GM18511 (cell line): ENCODE results near the gene BNIP1.
"Not testable (repeated sequence)": the region's sequence is repeated elsewhere in the genome, so short reads cannot be mapped to it uniquely, and the experiment has no call there.

Experiments
- ATAC-seq: cut with Tn5 transposase; IDR thresholded peaks from one replicate; pipeline ENCODE4 v1.9.1; 2021; ENCODE audit warnings: mild to moderate bottlenecking, moderate library complexity; ENCODE audit not compliant: unreplicated experiment

BNIP1 gene, protein sequence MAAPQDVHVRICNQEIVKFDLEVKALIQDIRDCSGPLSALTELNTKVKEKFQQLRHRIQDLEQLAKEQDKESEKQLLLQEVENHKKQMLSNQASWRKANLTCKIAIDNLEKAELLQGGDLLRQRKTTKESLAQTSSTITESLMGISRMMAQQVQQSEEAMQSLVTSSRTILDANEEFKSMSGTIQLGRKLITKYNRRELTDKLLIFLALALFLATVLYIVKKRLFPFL

DNA sequence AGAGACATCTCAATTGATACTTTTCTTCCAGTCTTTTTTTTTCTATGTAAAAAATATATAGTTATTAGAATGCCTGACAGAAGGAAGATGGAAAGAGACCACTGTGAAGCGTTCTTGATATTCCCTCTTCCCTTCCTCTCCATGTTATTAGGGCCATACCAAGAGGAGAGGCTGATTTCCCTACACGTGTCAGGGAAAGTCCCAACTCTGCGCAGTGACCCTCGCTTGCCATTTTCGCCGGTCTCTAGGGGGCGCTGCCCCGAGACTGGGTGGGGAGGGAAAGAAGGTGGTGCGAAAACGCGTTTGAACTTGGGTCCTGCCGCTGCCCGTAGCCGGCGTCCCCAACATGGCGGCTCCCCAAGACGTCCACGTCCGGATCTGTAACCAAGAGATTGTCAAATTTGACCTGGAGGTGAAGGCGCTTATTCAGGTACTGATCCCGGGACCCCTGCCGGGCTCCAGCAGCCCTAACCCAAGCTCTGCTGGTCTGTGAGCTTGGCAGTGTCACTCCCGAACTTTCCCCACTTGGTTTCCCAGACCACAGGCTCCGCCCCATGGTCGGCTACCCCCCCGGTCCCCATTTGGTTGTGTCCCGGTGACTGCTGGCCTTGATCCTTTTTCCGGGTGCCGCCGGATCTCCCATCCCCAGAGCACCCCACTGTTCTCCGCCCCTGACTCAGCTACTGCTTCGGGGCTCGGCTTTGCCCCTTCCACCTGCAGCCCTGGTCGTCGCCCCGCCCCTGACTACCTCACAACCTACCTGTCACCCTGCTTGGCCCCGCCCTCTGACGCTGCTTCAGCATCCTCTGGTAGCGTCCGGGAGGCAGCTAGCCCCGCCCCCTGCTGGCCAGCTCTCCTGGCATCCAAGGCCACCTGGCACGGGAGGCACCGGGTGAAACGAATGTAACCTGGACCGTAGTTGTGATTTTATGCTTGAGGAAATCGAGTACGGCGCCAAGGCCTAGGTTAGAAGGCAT, at the start of gene BNIP1:
TSS of gene BNIP1 (plus strand) at position 332 of the 977 bp plus-strand sequence. CDS start at position 347, 15 bp downstream.
- ATAC-seq = peak; percentile 92

DNA sequence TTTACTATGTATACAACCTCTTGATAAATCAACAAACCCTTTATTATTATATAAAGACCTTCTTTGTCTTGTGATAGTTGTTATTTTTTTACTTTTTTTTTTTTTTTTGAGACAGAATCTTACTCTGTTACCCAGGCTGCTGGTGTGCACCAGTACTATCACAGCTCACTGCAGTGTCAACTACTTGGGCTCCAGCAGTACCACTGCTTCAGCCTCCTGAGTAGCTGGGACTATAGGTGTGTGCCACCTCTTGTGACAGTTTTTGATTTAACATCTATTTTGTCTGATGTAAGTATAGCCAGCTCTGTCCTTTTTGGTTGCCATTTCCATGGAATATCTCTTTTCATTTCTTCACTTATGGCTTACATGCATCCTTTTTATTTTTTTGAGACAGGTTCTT, 45.5 kb upstream of the BNIP1 start:
- ATAC-seq = no peak

DNA sequence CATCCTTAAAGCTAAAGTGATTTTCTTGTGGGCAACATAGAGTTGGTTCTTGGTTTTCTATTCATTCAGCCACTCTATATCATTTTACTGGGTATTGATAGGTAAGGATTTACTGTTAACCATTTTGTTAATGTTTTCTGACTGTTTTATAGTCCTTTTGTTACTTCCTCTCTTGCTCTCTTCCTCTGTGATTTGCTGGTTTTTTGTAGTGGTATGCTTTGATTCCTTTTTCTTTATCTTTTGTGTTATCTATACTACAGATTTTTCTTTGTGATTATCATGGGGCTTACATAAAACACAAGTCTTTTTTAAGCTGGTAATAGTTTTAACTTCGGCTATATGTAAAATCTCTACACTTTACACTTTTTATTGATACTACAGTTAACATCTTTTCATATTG, 44.9 kb upstream of the BNIP1 start:
- no peak for ATAC-seq

DNA sequence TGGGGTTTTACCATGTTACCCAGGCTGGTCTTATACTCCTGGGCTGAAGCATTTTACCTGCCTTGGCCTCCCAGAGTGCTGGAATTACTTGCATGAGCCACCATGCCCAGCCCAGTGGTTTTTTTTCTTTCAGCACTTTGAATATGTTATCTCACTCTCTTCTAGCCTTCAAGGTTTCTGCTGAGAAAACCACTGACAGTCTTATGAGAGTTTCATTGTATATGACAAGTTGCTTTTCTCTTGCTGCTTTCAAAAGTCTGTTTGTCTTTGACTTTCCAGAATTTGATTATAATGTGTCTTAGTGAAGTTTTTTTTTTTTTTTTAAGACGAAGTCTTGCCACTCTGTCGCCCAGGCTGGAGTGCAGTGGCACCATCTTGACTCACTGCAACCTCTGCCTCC, 43.1 kb upstream of the BNIP1 start:
- no peak for ATAC-seq

DNA sequence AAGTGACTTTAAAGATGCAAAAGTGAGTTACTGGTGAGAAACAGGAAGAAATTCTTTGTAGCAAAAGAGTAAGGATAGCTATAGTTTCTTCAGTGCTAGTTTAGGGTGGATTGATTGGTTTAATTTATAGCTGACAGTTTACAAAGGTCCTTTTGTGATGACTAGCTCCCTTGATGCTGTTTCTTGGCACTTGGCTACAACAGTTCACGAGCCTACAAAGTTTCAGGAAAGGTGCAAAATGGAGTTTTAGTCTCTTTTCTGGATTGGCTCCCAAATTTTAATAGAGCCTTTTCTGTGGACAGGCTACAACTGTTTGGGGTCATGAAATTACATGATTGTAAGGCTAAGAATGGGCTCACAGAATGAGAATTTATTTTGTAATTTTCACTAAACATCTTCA, 40.9 kb upstream of the BNIP1 start:
- no peak for ATAC-seq

DNA sequence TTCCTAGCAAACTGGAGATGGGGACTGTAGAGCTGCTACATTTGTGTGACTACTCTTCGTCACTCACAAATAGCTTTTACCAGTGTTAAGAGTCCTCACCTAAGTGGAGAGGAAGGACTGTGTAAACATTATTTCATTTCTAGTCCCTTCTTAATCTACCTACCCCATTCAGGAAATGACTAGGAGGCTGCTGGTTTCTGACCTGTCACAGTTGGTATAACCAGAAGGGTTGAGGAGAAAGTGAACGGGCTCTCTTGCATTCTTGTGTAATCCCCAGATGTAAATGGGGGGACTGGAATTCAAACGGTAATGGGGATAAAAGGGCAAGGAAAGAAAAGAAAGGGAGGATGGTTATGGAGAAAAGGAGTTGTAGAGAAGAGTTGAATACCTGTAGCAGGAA, 35.4 kb upstream of the BNIP1 start:
- no peak for ATAC-seq

DNA sequence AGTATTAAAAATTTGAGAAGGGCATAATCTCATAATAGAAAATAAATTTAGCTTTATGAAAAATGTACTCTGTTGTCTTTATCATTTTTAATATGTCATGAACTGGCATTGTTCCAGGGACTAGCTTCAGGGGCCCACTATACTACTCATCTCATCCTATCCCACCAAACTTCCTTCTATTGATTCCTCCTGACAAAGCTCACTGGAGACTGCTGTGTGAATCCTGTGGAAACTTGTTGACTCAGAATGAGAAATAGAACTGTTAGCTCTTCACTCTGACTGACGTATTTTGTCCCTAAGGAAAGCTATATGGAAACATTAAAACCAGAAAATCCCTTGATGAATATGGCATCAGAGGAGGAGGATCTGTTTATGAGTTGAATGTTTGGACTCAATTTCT, 29.8 kb upstream of the BNIP1 start:
- ATAC-seq = no peak

DNA sequence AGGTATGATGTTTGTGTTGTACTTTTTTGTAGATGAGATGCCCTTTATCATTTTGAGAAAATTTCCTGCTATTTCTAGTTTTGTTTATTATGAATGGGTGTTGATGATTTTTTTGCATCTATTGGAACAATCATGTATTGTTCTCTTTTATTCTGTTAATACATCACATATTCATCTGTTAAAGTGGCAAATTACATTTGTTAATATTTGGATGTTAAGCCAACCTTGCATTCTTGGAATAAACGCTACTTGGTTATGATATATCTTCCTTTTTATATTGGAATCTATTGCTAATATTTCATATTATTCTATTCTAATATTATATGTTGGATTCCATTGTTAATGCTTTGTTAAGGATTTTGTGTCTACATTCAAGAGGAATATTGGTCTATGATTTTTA, 24.6 kb upstream of the BNIP1 start:
- no peak for ATAC-seq

DNA sequence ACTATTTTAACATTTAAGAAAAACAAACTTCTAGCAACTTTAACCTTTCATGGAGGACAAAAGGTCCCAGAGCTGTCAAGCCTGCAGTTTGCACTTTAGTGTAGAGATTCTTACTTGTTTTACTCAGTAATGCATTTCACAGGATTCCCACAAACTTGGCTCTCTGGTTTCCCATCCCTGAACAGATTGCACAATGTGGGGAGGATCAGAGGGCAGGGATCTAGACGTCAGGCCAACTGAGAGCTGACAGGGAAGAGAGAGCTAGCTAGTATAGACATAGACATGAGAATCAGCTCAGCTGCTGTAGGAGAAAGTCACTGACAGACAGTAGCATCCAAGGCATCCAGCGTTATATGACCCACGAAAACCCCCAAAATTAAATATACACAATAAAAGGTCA, 20.9 kb upstream of the BNIP1 start:
- ATAC-seq = no peak

DNA sequence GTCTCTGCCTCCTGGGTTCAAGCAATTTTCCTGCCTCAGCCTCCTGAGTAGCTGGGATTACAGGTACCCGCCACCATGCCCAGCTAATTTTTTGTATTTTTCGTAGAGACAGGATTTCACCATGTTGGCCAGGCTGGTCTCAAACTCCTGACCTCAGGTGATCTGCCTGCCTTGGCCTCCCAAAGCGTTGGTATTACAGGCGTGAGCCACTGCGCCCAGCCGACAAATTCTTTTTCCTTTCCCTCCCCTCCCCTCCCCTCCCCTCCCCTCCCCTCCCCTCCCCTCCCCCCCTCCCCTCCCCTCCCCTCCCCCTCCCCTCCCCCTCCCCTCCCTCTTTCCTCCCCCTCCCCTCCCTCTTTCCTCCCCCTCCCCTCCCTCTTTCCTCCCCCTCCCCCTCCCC, 12.2 kb upstream of the BNIP1 start:
- ATAC-seq = not testable (repeated sequence)

DNA sequence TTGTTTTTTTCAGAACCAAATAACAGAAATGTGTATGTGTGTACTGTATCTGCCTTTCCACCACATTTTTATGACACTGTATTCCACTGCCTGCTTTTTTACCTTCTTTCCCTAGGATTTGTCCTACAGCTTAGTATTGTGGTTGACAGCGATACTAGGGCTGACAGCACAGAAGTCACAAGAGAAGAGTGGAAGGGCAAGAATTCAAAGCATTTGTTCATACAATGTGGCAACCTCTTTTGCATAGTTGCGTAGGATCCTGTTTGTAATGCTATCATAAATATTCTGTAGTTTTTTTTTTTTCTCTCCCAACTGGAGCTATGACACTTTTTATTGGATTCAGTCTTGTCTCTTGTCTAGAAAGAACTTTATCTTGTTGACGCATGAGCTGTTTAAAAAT, 5.6 kb upstream of the BNIP1 start:
- no peak for ATAC-seq

DNA sequence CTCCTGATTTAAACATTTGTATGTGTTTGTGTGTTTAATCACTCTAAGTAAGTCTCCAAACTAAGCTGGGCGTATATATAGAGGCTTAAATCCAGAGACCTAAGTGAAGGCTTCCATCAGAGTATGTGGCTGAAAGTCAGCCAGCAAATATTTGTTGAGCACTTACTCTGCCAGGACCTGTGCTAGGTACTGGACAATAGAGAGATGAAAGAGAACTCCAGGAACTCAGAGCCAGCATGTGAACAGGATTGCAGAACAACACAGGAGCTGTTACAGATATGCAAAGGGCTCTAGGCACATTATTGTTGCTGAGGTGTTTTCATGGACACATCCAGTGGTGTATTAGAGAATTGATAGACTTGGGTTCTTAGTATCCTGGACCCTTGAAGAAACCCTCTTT, 4.7 kb upstream of the BNIP1 start:
- no peak for ATAC-seq

DNA sequence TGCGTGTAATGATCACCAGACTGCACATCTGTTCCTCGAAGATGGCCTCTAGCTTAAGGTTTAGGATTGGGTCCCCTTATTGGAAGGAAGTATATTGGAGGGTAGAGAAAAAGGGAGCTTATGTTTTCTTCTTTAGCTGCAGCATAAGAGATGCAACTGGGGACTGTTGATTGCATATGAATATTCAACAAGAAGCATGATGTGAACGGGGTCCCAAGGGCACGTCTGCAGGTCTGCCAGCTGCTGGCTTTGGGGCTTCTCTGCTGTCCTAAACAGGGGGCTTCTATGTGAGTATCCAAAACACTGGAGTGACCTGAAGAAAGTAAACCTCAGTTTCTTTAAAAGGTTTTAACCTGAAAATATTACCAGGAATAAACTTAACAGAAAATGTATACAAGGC, 3.6 kb upstream of the BNIP1 start:
- no peak for ATAC-seq

DNA sequence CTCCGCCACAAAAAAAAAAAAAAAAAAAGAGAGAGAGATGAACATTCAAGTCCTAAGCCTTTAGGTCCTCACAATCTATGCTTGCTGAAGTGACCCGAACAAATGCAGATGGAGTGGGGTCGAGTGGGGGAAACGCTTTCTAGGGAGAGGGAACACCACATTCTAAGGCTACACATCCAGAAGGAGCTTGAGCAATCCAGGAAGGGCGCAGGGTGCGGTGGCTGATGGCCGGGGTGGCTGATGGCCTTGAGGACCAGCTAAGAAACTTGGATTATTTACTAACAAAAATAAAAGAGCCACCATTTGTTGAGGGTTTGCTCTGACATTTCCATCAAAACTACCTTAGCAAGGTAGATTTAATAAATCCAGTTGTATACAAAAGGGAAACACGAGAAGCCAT, 764 bp upstream of the BNIP1 start:
- no peak for ATAC-seq

DNA sequence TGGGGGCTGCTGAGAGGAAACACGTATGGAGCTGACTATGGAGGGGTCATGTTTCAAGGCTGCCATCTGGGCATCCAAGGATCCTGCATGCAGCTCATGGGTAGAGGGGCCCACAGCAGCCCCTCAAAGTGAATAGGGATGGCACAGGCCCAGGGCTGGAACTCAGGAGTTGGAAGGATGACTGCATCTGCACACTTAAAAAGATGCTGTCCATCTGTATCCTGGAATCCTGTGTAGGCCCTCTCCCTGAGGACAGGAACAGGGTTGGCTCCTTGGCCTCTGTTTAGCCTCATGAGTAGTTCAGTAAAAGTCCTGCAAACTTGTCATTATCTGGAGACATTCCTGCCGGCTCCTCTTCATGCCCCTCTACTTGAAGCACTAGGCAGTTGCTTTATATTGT, 4.0 kb downstream of the BNIP1 start:
- no peak for ATAC-seq

DNA sequence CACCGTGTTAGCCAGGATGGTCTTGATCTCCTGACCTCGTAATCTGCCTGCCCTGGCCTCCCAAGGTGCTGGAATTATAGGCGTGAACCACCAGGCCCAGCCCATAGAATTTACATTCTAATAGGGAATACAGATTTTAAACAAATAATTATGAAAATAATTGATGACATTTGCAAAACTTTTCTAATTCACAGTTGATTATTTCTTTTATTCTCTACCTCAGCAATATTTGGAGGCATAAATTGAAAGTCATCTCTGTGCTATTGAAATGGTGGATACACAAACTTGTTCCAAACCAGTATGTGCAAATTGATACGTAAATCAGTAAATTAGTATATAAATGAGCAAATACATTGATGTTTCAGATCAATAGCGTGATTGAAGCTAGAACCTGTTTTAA, 8.2 kb downstream of the BNIP1 start:
- ATAC-seq = no peak

DNA sequence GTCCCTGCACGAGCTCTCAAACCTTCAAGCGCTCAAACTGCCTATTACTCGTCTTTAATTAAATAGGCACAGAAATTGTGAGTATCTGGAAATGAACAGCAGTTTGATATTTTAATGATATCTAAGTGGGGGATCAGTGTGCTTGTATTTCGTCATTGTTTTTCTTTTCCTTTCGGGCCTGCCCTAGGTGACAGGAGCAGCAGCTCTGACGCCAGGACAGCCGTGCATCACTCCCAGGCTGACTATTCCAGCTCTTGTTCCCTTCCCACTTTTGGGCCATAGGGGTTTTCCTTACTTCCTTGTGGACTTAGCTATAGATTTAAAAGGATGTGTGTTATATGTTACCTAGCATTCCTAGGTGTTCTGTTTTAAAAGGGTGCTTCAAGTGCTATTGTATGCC, 9.5 kb downstream of the BNIP1 start:
- no peak for ATAC-seq

DNA sequence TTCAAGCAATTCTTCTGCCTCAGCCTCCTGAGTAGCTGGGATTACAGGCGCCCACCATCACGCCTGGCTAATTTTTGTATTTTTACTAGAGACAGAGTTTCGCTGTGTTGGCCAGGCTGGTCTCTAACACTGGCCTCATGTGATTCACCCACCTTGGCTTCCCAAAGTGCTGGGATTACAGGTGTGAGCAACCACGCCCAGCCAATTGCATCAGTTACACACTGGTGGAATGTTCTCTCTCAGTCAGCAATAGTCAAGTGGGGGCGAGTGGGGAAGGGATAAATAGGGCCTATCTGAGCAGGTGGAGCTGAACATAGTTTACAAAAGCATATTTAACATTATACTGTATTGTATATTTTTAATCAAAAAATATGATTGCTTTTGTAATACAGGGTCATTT, 10.3 kb downstream of the BNIP1 start:
- ATAC-seq = not testable (repeated sequence)

DNA sequence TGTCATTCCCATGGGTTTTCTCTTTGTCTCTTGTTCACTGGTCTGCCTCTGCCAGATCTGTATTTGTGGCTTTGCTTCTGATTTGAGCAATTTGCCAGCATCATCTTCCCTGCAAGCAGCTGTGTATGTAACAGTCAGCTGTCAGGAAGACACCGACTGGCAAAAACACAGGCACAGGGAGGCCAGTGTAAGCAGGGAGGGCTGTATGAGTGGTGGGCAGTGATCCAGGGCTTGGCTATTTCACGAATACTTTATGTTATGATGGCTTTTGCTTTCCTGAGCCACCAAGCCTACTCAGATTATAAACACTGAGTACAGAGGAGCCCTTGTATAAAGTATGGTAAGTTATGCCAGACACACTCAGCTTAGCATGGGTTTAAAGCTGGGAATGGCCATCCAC, 11.6 kb downstream of the BNIP1 start:
- no peak for ATAC-seq

DNA sequence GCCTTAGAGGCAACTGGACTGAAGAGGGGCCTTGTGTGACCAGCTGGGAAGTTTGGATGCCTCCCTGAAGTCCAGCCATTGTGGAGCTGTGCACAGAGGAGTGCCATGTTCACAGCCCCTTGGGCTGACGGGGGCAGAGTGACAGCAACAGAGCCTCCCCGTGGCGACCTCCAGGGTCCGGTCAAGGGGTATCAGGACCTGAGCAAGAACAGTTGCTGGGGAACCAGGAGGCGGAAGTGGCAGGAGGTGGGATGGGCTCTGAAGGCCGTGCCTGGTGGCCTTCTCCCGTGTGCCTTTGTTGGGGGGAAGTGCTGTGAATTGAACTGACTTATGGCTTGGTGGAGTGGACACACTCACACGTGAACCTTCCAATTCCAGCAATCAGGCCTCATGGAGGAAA, 14.0 kb downstream of the BNIP1 start:
- ATAC-seq = no peak

DNA sequence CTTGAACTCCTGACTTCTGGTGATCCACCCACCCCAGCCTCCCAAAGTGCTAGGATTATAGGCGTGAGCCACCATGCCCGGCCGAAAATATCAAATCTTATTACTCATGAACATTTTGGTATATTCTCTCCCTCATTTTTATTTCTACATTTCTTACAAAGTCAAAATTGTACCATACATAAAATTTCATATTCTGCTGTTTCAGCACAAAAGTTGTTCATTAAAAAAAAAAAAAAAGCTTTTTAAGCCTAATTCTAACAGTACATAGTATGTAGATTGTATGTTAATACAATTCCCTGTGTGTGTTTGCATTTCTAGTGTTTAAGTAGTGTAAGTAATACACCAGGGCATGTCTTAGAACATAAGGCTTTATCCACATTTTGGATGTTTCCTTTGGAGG, 14.9 kb downstream of the BNIP1 start:
- ATAC-seq = no peak

DNA sequence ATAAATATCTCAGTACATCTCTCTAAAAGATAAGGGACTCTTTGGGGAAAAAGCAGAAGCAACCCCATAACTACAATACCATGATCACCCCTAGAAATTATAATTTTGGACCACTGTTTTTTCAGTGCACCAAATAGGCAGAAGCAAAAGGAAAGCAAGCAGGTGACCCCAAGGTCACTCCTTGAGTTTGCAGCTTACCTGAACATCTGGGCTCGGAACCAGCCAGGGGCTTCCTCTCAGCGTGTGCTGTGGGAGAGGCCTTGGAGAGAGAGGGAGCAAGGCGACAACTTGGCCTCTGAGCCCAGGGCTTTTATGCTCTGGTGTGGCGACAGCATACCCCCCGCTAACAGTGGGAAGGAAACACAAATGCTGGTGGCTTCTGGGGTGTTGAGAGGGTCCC, 16.8 kb downstream of the BNIP1 start:
- ATAC-seq = no peak
